ENCODE results near the gene RABGAP1L. TPM values are rescaled to one million over a fixed set of nuclear protein-coding genes. Genes with fewer than 3 reads are reported as not detected.

The RABGAP1L gene
- total and polyA plus RNA-seq, 4 donors: 4.8 to 53.5 (median 18.8) TPM

- Histone ChIP-seq H3K9me3 (ENCODE audit: control insufficient read depth in 4 of 4, low read length in 3 of 4) (no peaks in the 10 kb centered on the region), H3K9ac (ENCODE audit: low read depth in 1 of 2, low read length in 2 of 2) (no peak overlapping the region), H3K27ac (ENCODE audit: low read depth in 1 of 2, low read length in 2 of 2) (no peak overlapping the region), H3K36me3 (ENCODE audit: control insufficient read depth in 4 of 4, insufficient read depth in 3 of 4, low read depth in 1 of 4, low read length in 3 of 4) (no peaks in the 10 kb centered on the region), H3K4me1 (ENCODE audit: control insufficient read depth in 4 of 4, insufficient read depth in 4 of 4, low read length in 3 of 4) (no peaks in the 10 kb centered on the region), H3K27me3 (ENCODE audit: control insufficient read depth in 4 of 4, insufficient read depth in 4 of 4, low read length in 3 of 4) (no peaks in the 10 kb centered on the region), H3K4me3 (ENCODE audit: low read depth in 1 of 3, low read length in 3 of 3) (no peak overlapping the region)
- TF ChIP-seq HNF4A (conservative IDR thresholded peaks at IDR 0.05) (no peak), JUND (IDR thresholded peaks at IDR 0.05) (no peak), HNF4G (IDR thresholded peaks at IDR 0.05) (no peak), TAF1 (conservative IDR thresholded peaks at IDR 0.05) (no peak)
- no peak for DNase-seq (ENCODE audit: low spot score)
- 85% methylated on average over 6 of the region's 6 CpGs for WGBS
These were observed 199.6 kb downstream of the RABGAP1L start for GRCh38 chr1:174358786-174359453.

GRCh38 chr1:174359454-174359805 is 200.1 kb downstream of the RABGAP1L start:
- DNase-seq (ENCODE audit: low spot score): no peak
- TF ChIP-seq ZBTB33 (IDR thresholded peaks at IDR 0.05): no peak
- Histone ChIP-seq H3K4me1 (ENCODE audit: control insufficient read depth in 4 of 4, insufficient read depth in 4 of 4, low read length in 3 of 4) (no peaks in the 10 kb centered on the region), H3K36me3 (ENCODE audit: control insufficient read depth in 4 of 4, insufficient read depth in 3 of 4, low read depth in 1 of 4, low read length in 3 of 4) (no peaks in the 10 kb centered on the region), H3K4me3 (ENCODE audit: low read depth in 1 of 3, low read length in 3 of 3) (no peak overlapping the region), H3K27me3 (ENCODE audit: control insufficient read depth in 4 of 4, insufficient read depth in 4 of 4, low read length in 3 of 4) (no peaks in the 10 kb centered on the region), H3K9ac (ENCODE audit: low read depth in 1 of 2, low read length in 2 of 2) (no peak overlapping the region), H3K9me3 (ENCODE audit: control insufficient read depth in 4 of 4, low read length in 3 of 4) (no peaks in the 10 kb centered on the region), H3K27ac (ENCODE audit: low read depth in 1 of 2, low read length in 2 of 2) (no peak overlapping the region)
- WGBS: 75% methylated on average over 2 of the region's 2 CpGs

- no peaks in the 10 kb centered on the region for H3K36me3 ChIP-seq (ENCODE audit: control insufficient read depth in 4 of 4, insufficient read depth in 3 of 4, low read depth in 1 of 4, low read length in 3 of 4)
- H3K4me3 ChIP-seq (ENCODE audit: low read depth in 1 of 3, low read length in 3 of 3): no peak overlapping the region
- no peak overlapping the region for H3K9ac ChIP-seq (ENCODE audit: low read depth in 1 of 2, low read length in 2 of 2)
- DNase-seq (ENCODE audit: low spot score): no peak
- no peaks in the 10 kb centered on the region for H3K9me3 ChIP-seq (ENCODE audit: control insufficient read depth in 4 of 4, low read length in 3 of 4)
- no peak overlapping the region for H3K27ac ChIP-seq (ENCODE audit: low read depth in 1 of 2, low read length in 2 of 2)
- 96% methylated on average over 8 of the region's 8 CpGs for WGBS
- no peaks in the 10 kb centered on the region for H3K27me3 ChIP-seq (ENCODE audit: control insufficient read depth in 4 of 4, insufficient read depth in 4 of 4, low read length in 3 of 4)
- no peaks in the 10 kb centered on the region for H3K4me1 ChIP-seq (ENCODE audit: control insufficient read depth in 4 of 4, insufficient read depth in 4 of 4, low read length in 3 of 4)
- TF ChIP-seq SP1 (IDR thresholded peaks at IDR 0.05) (no peak), YY1 (IDR thresholded peaks at IDR 0.05) (no peak), RXRA (IDR thresholded peaks at IDR 0.05) (no peak), MAX (IDR thresholded peaks at IDR 0.05) (no peak), FOXA1 (IDR thresholded peaks at IDR 0.05) (no peak), HNF4A (conservative IDR thresholded peaks at IDR 0.05) (no peak), FOXA2 (IDR thresholded peaks at IDR 0.05) (no peak), ZBTB33 (IDR thresholded peaks at IDR 0.05) (no peak), REST (IDR thresholded peaks at IDR 0.05) (no peak), HNF4G (IDR thresholded peaks at IDR 0.05) (no peak), RAD21 (IDR thresholded peaks at IDR 0.05) (no peak), EGR1 (IDR thresholded peaks at IDR 0.05; ENCODE audit: low read depth in 2 of 2) (no peak), JUND (IDR thresholded peaks at IDR 0.05) (no peak), TAF1 (conservative IDR thresholded peaks at IDR 0.05) (no peak), CTCF (IDR thresholded peaks at IDR 0.05; ENCODE audit: low read depth, low read length, missing input control) (no peak), NR2F2 (IDR thresholded peaks at IDR 0.05) (no peak), ATF3 (IDR thresholded peaks at IDR 0.05) (no peak)
These were observed 205.8 kb downstream of the RABGAP1L start for GRCh38 chr1:174364996-174365736.

Data from liver (tissue), 9 donors.